ENCODE data around the gene DCUN1D5.

DNA sequence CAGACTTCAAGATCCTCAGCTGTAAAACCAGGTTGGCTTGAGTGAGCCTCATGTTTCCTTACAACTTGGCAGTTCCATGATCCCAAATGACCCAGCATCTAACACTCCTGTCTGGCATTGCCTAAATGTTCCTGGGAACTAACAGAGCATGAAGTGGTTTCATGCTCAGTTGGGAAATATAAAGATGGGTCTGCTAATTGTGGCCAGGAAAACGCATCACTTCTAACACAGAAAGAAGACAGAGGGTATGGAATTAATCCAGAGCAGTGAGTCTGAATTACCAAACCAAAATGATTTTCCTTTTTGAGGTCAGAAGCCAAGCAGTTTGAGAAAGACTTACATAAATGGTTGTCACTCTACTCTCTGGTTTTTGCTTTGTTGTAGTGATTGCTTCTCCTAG lies 75.9 kb downstream of the DCUN1D5 start:
- TF ChIP-seq POLR2A (IDR thresholded peaks at IDR 0.05): no peak
- TF ChIP-seq, protein P1, sequence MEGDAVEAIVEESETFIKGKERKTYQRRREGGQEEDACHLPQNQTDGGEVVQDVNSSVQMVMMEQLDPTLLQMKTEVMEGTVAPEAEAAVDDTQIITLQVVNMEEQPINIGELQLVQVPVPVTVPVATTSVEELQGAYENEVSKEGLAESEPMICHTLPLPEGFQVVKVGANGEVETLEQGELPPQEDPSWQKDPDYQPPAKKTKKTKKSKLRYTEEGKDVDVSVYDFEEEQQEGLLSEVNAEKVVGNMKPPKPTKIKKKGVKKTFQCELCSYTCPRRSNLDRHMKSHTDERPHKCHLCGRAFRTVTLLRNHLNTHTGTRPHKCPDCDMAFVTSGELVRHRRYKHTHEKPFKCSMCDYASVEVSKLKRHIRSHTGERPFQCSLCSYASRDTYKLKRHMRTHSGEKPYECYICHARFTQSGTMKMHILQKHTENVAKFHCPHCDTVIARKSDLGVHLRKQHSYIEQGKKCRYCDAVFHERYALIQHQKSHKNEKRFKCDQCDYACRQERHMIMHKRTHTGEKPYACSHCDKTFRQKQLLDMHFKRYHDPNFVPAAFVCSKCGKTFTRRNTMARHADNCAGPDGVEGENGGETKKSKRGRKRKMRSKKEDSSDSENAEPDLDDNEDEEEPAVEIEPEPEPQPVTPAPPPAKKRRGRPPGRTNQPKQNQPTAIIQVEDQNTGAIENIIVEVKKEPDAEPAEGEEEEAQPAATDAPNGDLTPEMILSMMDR (IDR thresholded peaks at IDR 0.05): no peak

All from right lobe of liver (tissue), 4 donors.